Trophoblast cell (in vitro differentiated cells and primary cell): ENCODE measurements around the gene GABPB2.
A peak's percentile ranks its signal among the peaks of the same experiment; 100 is the strongest.

Experiments used
- DNase-seq, 2 donors: peaks; one replicate each; pipeline ENCODE4 v3.0.0-alpha.2; 2016
- H2AFZ ChIP-seq: 2 replicates; pipeline ENCODE4 v1.6.1; 2013; ENCODE audit warnings: low read length, moderate library complexity, mild to moderate bottlenecking; ENCODE audit not compliant: insufficient read depth, poor library complexity
- H2AK5ac ChIP-seq: 2 replicates; pipeline ENCODE4 v1.6.1; 2013; ENCODE audit warnings: mild to moderate bottlenecking, low read length
- H2BK120ac ChIP-seq: 2 replicates; pipeline ENCODE4 v1.6.1; 2013; ENCODE audit warnings: low read length, mild to moderate bottlenecking, moderate library complexity; ENCODE audit not compliant: insufficient read depth, poor library complexity
- H2BK12ac ChIP-seq: 2 replicates; pipeline ENCODE4 v1.6.1; 2013; ENCODE audit warnings: mild to moderate bottlenecking, low read length, moderate library complexity
- H2BK5ac ChIP-seq: 2 replicates; pipeline ENCODE4 v1.6.1; 2013; ENCODE audit warnings: low read length, low read depth, moderate library complexity, mild to moderate bottlenecking; ENCODE audit not compliant: poor library complexity
- H3K14ac ChIP-seq: 2 replicates; pipeline ENCODE4 v1.6.1; 2013; ENCODE audit warnings: mild to moderate bottlenecking, low read length
- H3K18ac ChIP-seq: 2 replicates; pipeline ENCODE4 v1.6.1; 2013; ENCODE audit warnings: mild to moderate bottlenecking, low read length
- H3K23ac ChIP-seq: 2 replicates; pipeline ENCODE4 v1.6.1; 2013; ENCODE audit warnings: low read length
- H3K27ac ChIP-seq: 2 replicates; pipeline ENCODE4 v1.5.1; 2013; ENCODE audit warnings: low read depth, mild to moderate bottlenecking, inconsistent platforms, low read length, moderate library complexity
- H3K27me3 ChIP-seq: 2 replicates; pipeline ENCODE4 v1.6.1; 2013; ENCODE audit warnings: inconsistent platforms, mild to moderate bottlenecking, low read length, moderate library complexity; ENCODE audit not compliant: insufficient read depth
- H3K36me3 ChIP-seq, 2 experiments: 1 replicate in 1 of 2; 2 replicates in 1 of 2; pipeline ENCODE4 v1.6.1; 2013; ENCODE audit warnings: low read length in 2 of 2, mild to moderate bottlenecking in 2 of 2, moderate library complexity in 1 of 2; ENCODE audit not compliant: insufficient read depth in 2 of 2, control insufficient read depth in 1 of 2
- H3K4ac ChIP-seq: 2 replicates; pipeline ENCODE4 v1.6.1; 2013; ENCODE audit warnings: low read depth, mild to moderate bottlenecking, low read length, moderate library complexity
- H3K4me1 ChIP-seq, 2 experiments: 1 replicate in 1 of 2; 2 replicates in 1 of 2; pipeline ENCODE4 v1.6.1; 2013; ENCODE audit warnings: low read length in 2 of 2, mild to moderate bottlenecking in 2 of 2, moderate library complexity in 1 of 2; ENCODE audit not compliant: insufficient read depth in 2 of 2, control insufficient read depth in 1 of 2
- H3K4me2 ChIP-seq: 2 replicates; pipeline ENCODE4 v1.6.1; 2013; ENCODE audit warnings: inconsistent platforms, mild to moderate bottlenecking, low read length, moderate library complexity
- H3K4me3 ChIP-seq: 2 replicates; pipeline ENCODE4 v1.5.1; 2013; ENCODE audit warnings: mild to moderate bottlenecking, low read depth, low read length, inconsistent platforms
- H3K79me1 ChIP-seq: one replicate; pipeline ENCODE4 v1.6.1; 2013; ENCODE audit warnings: low read length
- H3K79me2 ChIP-seq: 2 replicates; pipeline ENCODE4 v1.6.1; 2013; ENCODE audit warnings: low read length, mild to moderate bottlenecking; ENCODE audit not compliant: control insufficient read depth, insufficient read depth, poor library complexity
- H3K9ac ChIP-seq: 2 replicates; pipeline ENCODE4 v1.6.1; 2013; ENCODE audit warnings: mild to moderate bottlenecking, low read length
- H3K9me3 ChIP-seq: 2 replicates; pipeline ENCODE4 v1.6.1; 2013; ENCODE audit warnings: low read depth, mild to moderate bottlenecking, control low read depth, inconsistent platforms, low read length; ENCODE audit not compliant: insufficient read depth
- H4K12ac ChIP-seq: 2 replicates; pipeline ENCODE4 v1.6.1; 2013; ENCODE audit warnings: low read depth, mild to moderate bottlenecking, low read length, moderate library complexity
- H4K8ac ChIP-seq: 2 replicates; pipeline ENCODE4 v1.6.1; 2013; ENCODE audit warnings: low read depth, mild to moderate bottlenecking, low read length, moderate library complexity
- H4K91ac ChIP-seq: one replicate; pipeline ENCODE4 v1.6.1; 2013; ENCODE audit warnings: low read depth, mild to moderate bottlenecking, low read length, moderate library complexity
- WGBS: extraction: QIAGEN DNeasy Blood & Tissue Kit; methylation state at CpG from one replicate; pipeline ENCODE4 v1.1.7; 2013; ENCODE audit warnings: missing lambda C conversion rate; ENCODE audit not compliant: insufficient read length, insufficient coverage; ENCODE audit errors: extremely low coverage; 5-methylcytosine and 5-hydroxymethylcytosine counted together

Gene GABPB2

GRCh38 chr1:151128800-151129199 is 58.2 kb downstream of the GABPB2 start:
- no peak for DNase-seq
- no peak overlapping the region for H3K14ac ChIP-seq
- H3K79me2 ChIP-seq: no peaks in the 10 kb centered on the region
- H3K27ac ChIP-seq: no peak overlapping the region
- H2AK5ac ChIP-seq: no peak overlapping the region
- no peak overlapping the region for H3K4ac ChIP-seq
- no peak overlapping the region for H3K18ac ChIP-seq
- H2BK12ac ChIP-seq: no peak overlapping the region
- H4K12ac ChIP-seq: no peak overlapping the region
- peaks cover 5% of the 10 kb centered on the region for H3K9me3 ChIP-seq
- H2BK5ac ChIP-seq: no peak overlapping the region
- H3K27me3 ChIP-seq: peaks cover 17% of the 10 kb centered on the region
- no peak overlapping the region for H4K91ac ChIP-seq
- H3K79me1 ChIP-seq: peaks cover 2% of the 10 kb centered on the region
- no peak overlapping the region for H3K9ac ChIP-seq
- no peak overlapping the region for H3K23ac ChIP-seq
- WGBS: no CpG with 5 or more reads among the region's 6 CpGs
- no peak overlapping the region for H3K4me3 ChIP-seq
- H4K8ac ChIP-seq: no peak overlapping the region
- no peaks in the 10 kb centered on the region for H3K36me3 ChIP-seq
- no peak overlapping the region for H2AFZ ChIP-seq
- H3K4me1 ChIP-seq: peaks cover 10 to 17% of the 10 kb centered on the region in 2 experiments
- H2BK120ac ChIP-seq: no peak overlapping the region
- no peak overlapping the region for H3K4me2 ChIP-seq

GRCh38 chr1:151130987-151131586 is 60.5 kb downstream of the GABPB2 start:
- Histone ChIP-seq H3K4me2 (peak overlapping the region; percentile 81), H3K4me1 (peaks cover 10 to 17% of the 10 kb centered on the region in 2 experiments), H3K27ac (no peak overlapping the region), H3K9ac (no peak overlapping the region), H3K4me3 (peak overlapping the region; percentile 46), H3K79me2 (no peaks in the 10 kb centered on the region), H2AFZ (peak overlapping the region; percentile 85), H3K18ac (no peak overlapping the region), H2BK5ac (peak overlapping the region; percentile 9), H3K4ac (no peak overlapping the region), H2BK12ac (no peak overlapping the region), H4K91ac (no peak overlapping the region), H3K14ac (peak overlapping the region; percentile 58), H3K9me3 (peaks cover 7% of the 10 kb centered on the region), H2BK120ac (peak overlapping the region; percentile 71), H2AK5ac (no peak overlapping the region), H4K8ac (peak overlapping the region; percentile 90), H4K12ac (peak overlapping the region; percentile 74), H3K27me3 (peaks cover 22% of the 10 kb centered on the region), H3K79me1 (peaks cover 2% of the 10 kb centered on the region), H3K36me3 (no peaks in the 10 kb centered on the region), H3K23ac (no peak overlapping the region)
- no CpG with 5 or more reads among the region's 45 CpGs for WGBS
- peak; percentile 59 to 71 for DNase-seq

GRCh38 chr1:151131701-151132334 is 61.3 kb downstream of the GABPB2 start:
- Histone ChIP-seq H3K79me1 (peaks cover 2% of the 10 kb centered on the region), H4K91ac (peak overlapping the region; percentile 48), H3K14ac (peak overlapping the region; percentile 58), H3K9me3 (peaks cover 7% of the 10 kb centered on the region), H3K23ac (no peak overlapping the region), H2AK5ac (no peak overlapping the region), H3K79me2 (no peaks in the 10 kb centered on the region), H3K4me2 (peak overlapping the region; percentile 81), H3K4me1 (peaks cover 10 to 17% of the 10 kb centered on the region in 2 experiments), H3K9ac (no peak overlapping the region), H3K4ac (no peak overlapping the region), H3K4me3 (peak overlapping the region; percentile 12), H2BK12ac (no peak overlapping the region), H2BK120ac (no peak overlapping the region), H4K12ac (peak overlapping the region; percentile 86), H2BK5ac (no peak overlapping the region), H3K18ac (no peak overlapping the region), H3K27me3 (peaks cover 22% of the 10 kb centered on the region), H3K36me3 (peaks cover 0 to 3% of the 10 kb centered on the region in 2 experiments), H3K27ac (no peak overlapping the region), H4K8ac (peak overlapping the region; percentile 77), H2AFZ (peak overlapping the region; percentile 76)
- DNase-seq: no peak
- no CpG with 5 or more reads among the region's 39 CpGs for WGBS

- Histone ChIP-seq H3K14ac (no peak overlapping the region), H4K12ac (no peak overlapping the region), H3K4me3 (peak overlapping the region; percentile 12), H3K4ac (no peak overlapping the region), H4K91ac (no peak overlapping the region), H3K4me1 (peaks cover 10 to 17% of the 10 kb centered on the region in 2 experiments), H3K4me2 (peak overlapping the region; percentile 81), H3K36me3 (peaks cover 0 to 3% of the 10 kb centered on the region in 2 experiments), H3K27ac (no peak overlapping the region), H3K18ac (no peak overlapping the region), H2AFZ (peak overlapping the region; percentile 76), H3K9me3 (peaks cover 7% of the 10 kb centered on the region), H2BK5ac (no peak overlapping the region), H2BK120ac (no peak overlapping the region), H3K27me3 (peaks cover 22% of the 10 kb centered on the region), H3K79me1 (peaks cover 2% of the 10 kb centered on the region), H2BK12ac (no peak overlapping the region), H3K79me2 (no peaks in the 10 kb centered on the region), H3K23ac (no peak overlapping the region), H3K9ac (no peak overlapping the region), H2AK5ac (no peak overlapping the region), H4K8ac (peak overlapping the region; percentile 77)
- no CpG with 5 or more reads among the region's 74 CpGs for WGBS
- no peak for DNase-seq
These were observed 61.9 kb downstream of the GABPB2 start for GRCh38 chr1:151132335-151133017.
